HEK293 (cell line): ENCODE measurements around the gene GNB3.

Experiments used
- FEZF1 ChIP-seq: fragments of 450-650 bp; formaldehyde crosslinking; IDR thresholded peaks from 2 replicates; pipeline ENCODE4 v1.5.1; 2016; ENCODE audit warnings: missing biosample characterization, missing genetic modification characterization
- GFI1B ChIP-seq: fragments of 450-650 bp; formaldehyde crosslinking; IDR thresholded peaks from 2 replicates; pipeline ENCODE4 v1.5.1; 2016; ENCODE audit warnings: missing biosample characterization, missing genetic modification characterization
- GLIS1 ChIP-seq: fragments of 450-650 bp; formaldehyde crosslinking; IDR thresholded peaks from 2 replicates; pipeline ENCODE4 v1.5.1; 2016; ENCODE audit warnings: missing biosample characterization, missing genetic modification characterization
- MYNN ChIP-seq: fragments of 450-650 bp; formaldehyde crosslinking; IDR thresholded peaks from 2 replicates; pipeline ENCODE4 v1.5.1; 2016; ENCODE audit warnings: missing biosample characterization, missing genetic modification characterization, borderline replicate concordance
- OVOL3 ChIP-seq: fragments of 450-650 bp; formaldehyde crosslinking; IDR thresholded peaks from 2 replicates; pipeline ENCODE4 v1.5.1; 2016; ENCODE audit warnings: missing biosample characterization, missing genetic modification characterization
- SP7 ChIP-seq: fragments of 450-650 bp; formaldehyde crosslinking; IDR thresholded peaks from 2 replicates; pipeline ENCODE4 v1.5.1; 2016; ENCODE audit warnings: missing biosample characterization, missing genetic modification characterization
- ZBTB1 ChIP-seq: fragments of 450-650 bp; formaldehyde crosslinking; IDR thresholded peaks from 2 replicates; pipeline ENCODE4 v1.5.1; 2016; ENCODE audit warnings: missing biosample characterization, missing genetic modification characterization
- ZBTB17 ChIP-seq: fragments of 450-650 bp; formaldehyde crosslinking; IDR thresholded peaks from 2 replicates; pipeline ENCODE4 v1.5.1; 2016; ENCODE audit warnings: missing biosample characterization, missing genetic modification characterization
- ZEB2 ChIP-seq: fragments of 450-650 bp; formaldehyde crosslinking; IDR thresholded peaks from 2 replicates; pipeline ENCODE4 v1.5.1; 2016; ENCODE audit warnings: missing biosample characterization, missing genetic modification characterization
- ZNF121 ChIP-seq: fragments of 450-650 bp; formaldehyde crosslinking; IDR thresholded peaks from 2 replicates; pipeline ENCODE4 v1.5.1; 2016; ENCODE audit warnings: missing biosample characterization, missing genetic modification characterization
- ZNF211 ChIP-seq: fragments of 450-650 bp; formaldehyde crosslinking; IDR thresholded peaks from 2 replicates; pipeline ENCODE4 v1.5.1; 2016; ENCODE audit warnings: low read depth, missing biosample characterization, missing genetic modification characterization
- ZNF239 ChIP-seq: fragments of 450-650 bp; formaldehyde crosslinking; IDR thresholded peaks from 2 replicates; pipeline ENCODE4 v1.5.1; 2016; ENCODE audit warnings: missing biosample characterization, missing genetic modification characterization
- ZNF350 ChIP-seq: fragments of 450-650 bp; formaldehyde crosslinking; IDR thresholded peaks from 2 replicates; pipeline ENCODE4 v1.5.0; 2017; ENCODE audit warnings: missing biosample characterization, mild to moderate bottlenecking, missing genetic modification characterization
- ZNF433 ChIP-seq: fragments of 450-650 bp; formaldehyde crosslinking; IDR thresholded peaks from 2 replicates; pipeline ENCODE4 v1.5.1; 2016; ENCODE audit warnings: missing biosample characterization, missing genetic modification characterization, low read depth
- ZNF555 ChIP-seq: fragments of 450-650 bp; formaldehyde crosslinking; conservative IDR thresholded peaks from 2 replicates; pipeline ENCODE4 v1.5.1; 2017; ENCODE audit warnings: missing biosample characterization, mild to moderate bottlenecking, missing genetic modification characterization, inconsistent platforms
- ZNF596 ChIP-seq: fragments of 450-650 bp; IDR thresholded peaks from 2 replicates; pipeline ENCODE4 v1.5.0; 2018; ENCODE audit warnings: missing biosample characterization, mild to moderate bottlenecking, missing genetic modification characterization, moderate library complexity
- ZNF626 ChIP-seq: fragments of 450-650 bp; sonication (Bioruptor Pico); formaldehyde crosslinking; IDR thresholded peaks from 2 replicates; pipeline ENCODE4 v1.5.1; 2018; ENCODE audit warnings: missing biosample characterization, missing genetic modification characterization, inconsistent platforms
- ZNF670 ChIP-seq: fragments of 450-650 bp; formaldehyde crosslinking; IDR thresholded peaks from 2 replicates; pipeline ENCODE4 v1.5.1; 2016; ENCODE audit warnings: missing biosample characterization, missing genetic modification characterization, low read depth
- ZNF777 ChIP-seq: fragments of 450-650 bp; formaldehyde crosslinking; IDR thresholded peaks from 2 replicates; pipeline ENCODE4 v1.5.1; 2017; ENCODE audit warnings: missing biosample characterization, missing genetic modification characterization, borderline replicate concordance
- ZNF785 ChIP-seq: fragments of 450-650 bp; formaldehyde crosslinking; IDR thresholded peaks from 2 replicates; pipeline ENCODE4 v1.5.1; 2016; ENCODE audit warnings: missing biosample characterization, missing genetic modification characterization
- TF ChIP-seq, protein P1 (sequence below): fragments of 450-650 bp; formaldehyde crosslinking; IDR thresholded peaks from 2 replicates; pipeline ENCODE4 v1.5.1; 2016; ENCODE audit warnings: missing biosample characterization, missing genetic modification characterization
- TF ChIP-seq, protein P2 (sequence below): fragments of 450-650 bp; formaldehyde crosslinking; IDR thresholded peaks from 2 replicates; pipeline ENCODE4 v1.5.1; 2017; ENCODE audit warnings: missing biosample characterization, missing genetic modification characterization
- TF ChIP-seq, protein P3 (sequence below): fragments of 450-650 bp; formaldehyde crosslinking; IDR thresholded peaks from 2 replicates; pipeline ENCODE4 v1.5.1; 2016; ENCODE audit warnings: missing biosample characterization, missing genetic modification characterization
- TF ChIP-seq, protein P4 (sequence below): fragments of 450-650 bp; formaldehyde crosslinking; IDR thresholded peaks from 2 replicates; pipeline ENCODE4 v1.5.1; 2017; ENCODE audit warnings: missing biosample characterization, missing genetic modification characterization
- TF ChIP-seq, protein P5 (sequence below): fragments of 450-650 bp; formaldehyde crosslinking; IDR thresholded peaks from 2 replicates; pipeline ENCODE4 v1.5.1; 2016; ENCODE audit warnings: missing biosample characterization, missing genetic modification characterization, borderline replicate concordance

The GNB3 gene

DNA sequence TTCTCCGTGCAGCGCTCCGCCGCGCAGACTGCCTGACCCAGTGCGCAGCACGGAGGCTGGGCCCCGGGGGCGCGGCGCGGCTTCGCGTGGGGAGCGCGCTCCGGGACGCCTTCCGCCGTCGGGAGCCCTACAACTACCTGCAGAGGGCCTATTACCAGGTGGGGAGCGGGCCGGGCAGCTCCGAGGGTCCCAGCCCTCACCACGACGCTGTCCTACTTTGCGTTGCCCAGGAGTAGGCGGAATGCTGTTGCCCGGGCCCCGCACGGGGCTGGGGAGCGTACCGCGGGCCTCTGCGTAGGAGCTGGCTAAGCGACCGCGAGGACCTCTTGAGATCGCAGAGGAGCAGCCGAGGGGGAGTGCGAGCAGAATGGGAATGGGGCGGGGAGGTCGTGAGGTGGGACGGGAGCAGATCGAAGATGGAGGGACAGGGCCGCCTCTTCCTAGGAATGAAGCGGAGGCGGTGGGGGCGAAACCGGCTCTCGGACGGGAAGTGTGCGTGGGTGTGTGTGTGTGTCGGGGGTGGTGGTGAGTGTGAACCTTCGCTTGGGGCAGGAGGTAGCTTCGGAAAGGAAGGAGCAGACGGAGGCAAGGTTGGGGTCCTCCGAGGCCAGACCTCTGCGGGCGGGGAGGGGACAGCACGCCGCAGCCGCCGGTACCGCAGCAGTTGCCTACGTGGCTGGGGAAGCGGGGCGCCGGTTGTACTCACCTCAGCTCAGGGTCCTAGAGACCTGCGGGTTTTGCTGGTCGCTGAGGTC lies 11.8 kb upstream of the GNB3 start (continued):
- TF ChIP-seq, protein P1, sequence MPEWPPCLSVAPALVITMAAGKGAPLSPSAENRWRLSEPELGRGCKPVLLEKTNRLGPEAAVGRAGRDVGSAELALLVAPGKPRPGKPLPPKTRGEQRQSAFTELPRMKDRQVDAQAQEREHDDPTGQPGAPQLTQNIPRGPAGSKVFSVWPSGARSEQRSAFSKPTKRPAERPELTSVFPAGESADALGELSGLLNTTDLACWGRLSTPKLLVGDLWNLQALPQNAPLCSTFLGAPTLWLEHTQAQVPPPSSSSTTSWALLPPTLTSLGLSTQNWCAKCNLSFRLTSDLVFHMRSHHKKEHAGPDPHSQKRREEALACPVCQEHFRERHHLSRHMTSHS (tag by site-specific recombination): peak; percentile 53; the same call in 1 of the 2 replicates
- TF ChIP-seq ZBTB17 (tag by site-specific recombination) (peak; percentile 77; the same call in 1 of the 2 replicates), OVOL3 (tag by site-specific recombination) (peak; percentile 17; the same call in 1 of the 2 replicates), ZEB2 (peak; percentile 90; the same call in 1 of the 2 replicates), SP7 (tag by site-specific recombination) (peak; percentile 66; the same call in 1 of the 2 replicates), ZNF121 (tag by site-specific recombination) (0 out of 2 replicates have a peak, but pooled peaks have one; percentile 27), ZNF350 (tag by site-specific recombination) (no peak), ZNF626 (no peak), ZNF777 (peak; percentile 6; the same call in 1 of the 2 replicates), ZNF670 (no peak), GFI1B (no peak; the same call in 1 of the 2 replicates), ZNF596 (tag by site-specific recombination) (no peak), GLIS1 (peak; percentile 6; the same call in 1 of the 2 replicates), ZNF555 (tag by site-specific recombination) (no peak), ZNF785 (0 out of 2 replicates have a peak, but pooled peaks have one; percentile 18), ZNF239 (tag by site-specific recombination) (no peak), ZNF433 (tag by site-specific recombination) (no peak), FEZF1 (tag by site-specific recombination) (no peak), ZBTB1 (tag by site-specific recombination) (peak; percentile 7; the same call in 1 of the 2 replicates), MYNN (tag by site-specific recombination) (no peak), ZNF211 (tag by site-specific recombination) (no peak)
- TF ChIP-seq, protein P2, sequence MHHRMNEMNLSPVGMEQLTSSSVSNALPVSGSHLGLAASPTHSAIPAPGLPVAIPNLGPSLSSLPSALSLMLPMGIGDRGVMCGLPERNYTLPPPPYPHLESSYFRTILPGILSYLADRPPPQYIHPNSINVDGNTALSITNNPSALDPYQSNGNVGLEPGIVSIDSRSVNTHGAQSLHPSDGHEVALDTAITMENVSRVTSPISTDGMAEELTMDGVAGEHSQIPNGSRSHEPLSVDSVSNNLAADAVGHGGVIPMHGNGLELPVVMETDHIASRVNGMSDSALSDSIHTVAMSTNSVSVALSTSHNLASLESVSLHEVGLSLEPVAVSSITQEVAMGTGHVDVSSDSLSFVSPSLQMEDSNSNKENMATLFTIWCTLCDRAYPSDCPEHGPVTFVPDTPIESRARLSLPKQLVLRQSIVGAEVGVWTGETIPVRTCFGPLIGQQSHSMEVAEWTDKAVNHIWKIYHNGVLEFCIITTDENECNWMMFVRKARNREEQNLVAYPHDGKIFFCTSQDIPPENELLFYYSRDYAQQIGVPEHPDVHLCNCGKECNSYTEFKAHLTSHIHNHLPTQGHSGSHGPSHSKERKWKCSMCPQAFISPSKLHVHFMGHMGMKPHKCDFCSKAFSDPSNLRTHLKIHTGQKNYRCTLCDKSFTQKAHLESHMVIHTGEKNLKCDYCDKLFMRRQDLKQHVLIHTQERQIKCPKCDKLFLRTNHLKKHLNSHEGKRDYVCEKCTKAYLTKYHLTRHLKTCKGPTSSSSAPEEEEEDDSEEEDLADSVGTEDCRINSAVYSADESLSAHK (tag by site-specific recombination): 0 out of 2 replicates have a peak, but pooled peaks have one; percentile 16
- TF ChIP-seq, protein P3, sequence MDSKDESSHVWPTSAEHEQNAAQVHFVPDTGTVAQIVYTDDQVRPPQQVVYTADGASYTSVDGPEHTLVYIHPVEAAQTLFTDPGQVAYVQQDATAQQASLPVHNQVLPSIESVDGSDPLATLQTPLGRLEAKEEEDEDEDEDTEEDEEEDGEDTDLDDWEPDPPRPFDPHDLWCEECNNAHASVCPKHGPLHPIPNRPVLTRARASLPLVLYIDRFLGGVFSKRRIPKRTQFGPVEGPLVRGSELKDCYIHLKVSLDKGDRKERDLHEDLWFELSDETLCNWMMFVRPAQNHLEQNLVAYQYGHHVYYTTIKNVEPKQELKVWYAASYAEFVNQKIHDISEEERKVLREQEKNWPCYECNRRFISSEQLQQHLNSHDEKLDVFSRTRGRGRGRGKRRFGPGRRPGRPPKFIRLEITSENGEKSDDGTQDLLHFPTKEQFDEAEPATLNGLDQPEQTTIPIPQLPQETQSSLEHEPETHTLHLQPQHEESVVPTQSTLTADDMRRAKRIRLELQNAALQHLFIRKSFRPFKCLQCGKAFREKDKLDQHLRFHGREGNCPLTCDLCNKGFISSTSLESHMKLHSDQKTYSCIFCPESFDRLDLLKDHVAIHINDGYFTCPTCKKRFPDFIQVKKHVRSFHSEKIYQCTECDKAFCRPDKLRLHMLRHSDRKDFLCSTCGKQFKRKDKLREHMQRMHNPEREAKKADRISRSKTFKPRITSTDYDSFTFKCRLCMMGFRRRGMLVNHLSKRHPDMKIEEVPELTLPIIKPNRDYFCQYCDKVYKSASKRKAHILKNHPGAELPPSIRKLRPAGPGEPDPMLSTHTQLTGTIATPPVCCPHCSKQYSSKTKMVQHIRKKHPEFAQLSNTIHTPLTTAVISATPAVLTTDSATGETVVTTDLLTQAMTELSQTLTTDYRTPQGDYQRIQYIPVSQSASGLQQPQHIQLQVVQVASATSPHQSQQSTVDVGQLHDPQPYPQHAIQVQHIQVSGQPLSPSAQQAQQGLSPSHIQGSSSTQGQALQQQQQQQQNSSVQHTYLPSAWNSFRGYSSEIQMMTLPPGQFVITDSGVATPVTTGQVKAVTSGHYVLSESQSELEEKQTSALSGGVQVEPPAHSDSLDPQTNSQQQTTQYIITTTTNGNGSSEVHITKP (tag by site-specific recombination): peak; percentile 59
- TF ChIP-seq, protein P4, sequence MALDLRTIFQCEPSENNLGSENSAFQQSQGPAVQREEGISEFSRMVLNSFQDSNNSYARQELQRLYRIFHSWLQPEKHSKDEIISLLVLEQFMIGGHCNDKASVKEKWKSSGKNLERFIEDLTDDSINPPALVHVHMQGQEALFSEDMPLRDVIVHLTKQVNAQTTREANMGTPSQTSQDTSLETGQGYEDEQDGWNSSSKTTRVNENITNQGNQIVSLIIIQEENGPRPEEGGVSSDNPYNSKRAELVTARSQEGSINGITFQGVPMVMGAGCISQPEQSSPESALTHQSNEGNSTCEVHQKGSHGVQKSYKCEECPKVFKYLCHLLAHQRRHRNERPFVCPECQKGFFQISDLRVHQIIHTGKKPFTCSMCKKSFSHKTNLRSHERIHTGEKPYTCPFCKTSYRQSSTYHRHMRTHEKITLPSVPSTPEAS (tag by site-specific recombination): peak; percentile 58; the same call in 1 of the 2 replicates
- TF ChIP-seq, protein P5, sequence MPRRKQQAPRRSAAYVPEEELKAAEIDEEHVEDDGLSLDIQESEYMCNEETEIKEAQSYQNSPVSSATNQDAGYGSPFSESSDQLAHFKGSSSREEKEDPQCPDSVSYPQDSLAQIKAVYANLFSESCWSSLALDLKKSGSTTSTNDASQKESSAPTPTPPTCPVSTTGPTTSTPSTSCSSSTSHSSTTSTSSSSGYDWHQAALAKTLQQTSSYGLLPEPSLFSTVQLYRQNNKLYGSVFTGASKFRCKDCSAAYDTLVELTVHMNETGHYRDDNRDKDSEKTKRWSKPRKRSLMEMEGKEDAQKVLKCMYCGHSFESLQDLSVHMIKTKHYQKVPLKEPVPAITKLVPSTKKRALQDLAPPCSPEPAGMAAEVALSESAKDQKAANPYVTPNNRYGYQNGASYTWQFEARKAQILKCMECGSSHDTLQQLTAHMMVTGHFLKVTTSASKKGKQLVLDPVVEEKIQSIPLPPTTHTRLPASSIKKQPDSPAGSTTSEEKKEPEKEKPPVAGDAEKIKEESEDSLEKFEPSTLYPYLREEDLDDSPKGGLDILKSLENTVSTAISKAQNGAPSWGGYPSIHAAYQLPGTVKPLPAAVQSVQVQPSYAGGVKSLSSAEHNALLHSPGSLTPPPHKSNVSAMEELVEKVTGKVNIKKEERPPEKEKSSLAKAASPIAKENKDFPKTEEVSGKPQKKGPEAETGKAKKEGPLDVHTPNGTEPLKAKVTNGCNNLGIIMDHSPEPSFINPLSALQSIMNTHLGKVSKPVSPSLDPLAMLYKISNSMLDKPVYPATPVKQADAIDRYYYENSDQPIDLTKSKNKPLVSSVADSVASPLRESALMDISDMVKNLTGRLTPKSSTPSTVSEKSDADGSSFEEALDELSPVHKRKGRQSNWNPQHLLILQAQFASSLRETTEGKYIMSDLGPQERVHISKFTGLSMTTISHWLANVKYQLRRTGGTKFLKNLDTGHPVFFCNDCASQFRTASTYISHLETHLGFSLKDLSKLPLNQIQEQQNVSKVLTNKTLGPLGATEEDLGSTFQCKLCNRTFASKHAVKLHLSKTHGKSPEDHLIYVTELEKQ (tag by site-specific recombination): no peak
